Measurements from ENCODE around the gene PDE4A. TPM values are rescaled to one million over a fixed set of nuclear protein-coding genes. Genes with fewer than 3 reads are reported as not detected.
"Not testable (repeated sequence)": the region's sequence is repeated elsewhere in the genome, so short reads cannot be mapped to it uniquely, and the experiment has no call there.

Gene PDE4A
- total RNA-seq (1.2 TPM), polyA plus RNA-seq (ENCODE audit: insufficient read depth in 1 of 8, insufficient read length in 8 of 8, low replicate concordance in 1 of 8) (1 to 10 TPM; 2.1 to 4.0 (median 3.1) TPM)
- long read RNA-seq, donor 1 = 0 reads
- long read RNA-seq, donor 2 = 0 reads
- long read RNA-seq, donor 3 = 0 reads
- long read RNA-seq, donor 4, partial matches to known transcripts = 0 of 1 reads
- long read RNA-seq, donor 4, other reads (novel, unspliced or antisense) = 0 of 1 reads
- long read RNA-seq, donor 5, partial matches to known transcripts = 0 of 2 reads
- long read RNA-seq, donor 5, other reads (novel, unspliced or antisense) = 0 of 2 reads
- long read RNA-seq, donor 6, partial matches to known transcripts = 0 of 1 reads
- long read RNA-seq, donor 6, other reads (novel, unspliced or antisense) = 0 of 1 reads
- long read RNA-seq, donor 7, partial matches to known transcripts = 6 of 6 reads
- long read RNA-seq, donor 7, other reads (novel, unspliced or antisense) = 0 of 6 reads
- long read RNA-seq, donor 8 = 0 reads
- long read RNA-seq, donor 9 = 0 reads
- long read RNA-seq, donor 10 = 0 reads
- long read RNA-seq, donor 11, partial matches to known transcripts = 0 of 1 reads
- long read RNA-seq, donor 11, other reads (novel, unspliced or antisense) = 0 of 1 reads

DNA sequence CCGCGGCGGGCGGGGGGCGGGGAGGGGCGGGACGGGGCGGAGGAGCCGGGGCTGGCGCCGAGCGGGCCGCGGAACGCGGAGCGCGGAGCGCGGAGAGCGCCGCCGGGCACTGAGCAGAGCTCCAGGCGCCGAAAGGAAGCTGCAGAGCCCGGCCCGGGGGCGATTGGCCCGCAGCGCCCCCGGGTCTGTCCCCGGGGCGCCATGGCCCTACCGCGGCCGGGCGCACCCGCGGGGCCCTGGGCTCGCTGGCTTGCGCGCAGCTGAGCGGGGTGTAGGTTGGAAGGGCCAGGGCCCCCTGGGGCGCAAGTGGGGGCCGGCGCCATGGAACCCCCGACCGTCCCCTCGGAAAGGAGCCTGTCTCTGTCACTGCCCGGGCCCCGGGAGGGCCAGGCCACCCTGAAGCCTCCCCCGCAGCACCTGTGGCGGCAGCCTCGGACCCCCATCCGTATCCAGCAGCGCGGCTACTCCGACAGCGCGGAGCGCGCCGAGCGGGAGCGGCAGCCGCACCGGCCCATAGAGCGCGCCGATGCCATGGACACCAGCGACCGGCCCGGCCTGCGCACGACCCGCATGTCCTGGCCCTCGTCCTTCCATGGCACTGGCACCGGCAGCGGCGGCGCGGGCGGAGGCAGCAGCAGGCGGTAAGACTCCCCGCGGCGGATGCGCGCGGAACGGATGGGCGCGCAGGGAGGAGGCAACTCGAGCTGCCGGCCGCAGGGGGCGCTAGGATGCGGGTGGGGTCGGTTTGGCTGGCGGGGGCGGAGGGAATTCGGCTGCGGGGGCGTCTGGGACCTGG lies at the start of gene PDE4A:
PDE4A (plus strand) TSS at position 95 of the 796 bp plus-strand sequence; CDS start at position 322, 227 bp downstream.
- H3K27me3 ChIP-seq (ENCODE audit: control insufficient read depth, insufficient read depth, low read length) = peaks cover 97% of the 10 kb centered on the region
- no peaks in the 10 kb centered on the region for H3K36me3 ChIP-seq (ENCODE audit: control insufficient read depth, insufficient read depth, low read length)
- peaks cover 55% of the 10 kb centered on the region for H3K4me1 ChIP-seq (ENCODE audit: control insufficient read depth, insufficient read depth, low read length)
- DNase-seq = no peak
- peak within 1 kb of the TSS; percentile 19 for H3K4me3 ChIP-seq (ENCODE audit: low read length)
- under 1% methylated on average over 89 of the region's 104 CpGs for WGBS (ENCODE audit: insufficient coverage)
- no peak within 1 kb of the TSS for H3K27ac ChIP-seq (ENCODE audit: low read length)
- no peaks in the 10 kb centered on the region for H3K9me3 ChIP-seq (replicated peaks; ENCODE audit: control insufficient read depth, low read depth, low read length)

DNA sequence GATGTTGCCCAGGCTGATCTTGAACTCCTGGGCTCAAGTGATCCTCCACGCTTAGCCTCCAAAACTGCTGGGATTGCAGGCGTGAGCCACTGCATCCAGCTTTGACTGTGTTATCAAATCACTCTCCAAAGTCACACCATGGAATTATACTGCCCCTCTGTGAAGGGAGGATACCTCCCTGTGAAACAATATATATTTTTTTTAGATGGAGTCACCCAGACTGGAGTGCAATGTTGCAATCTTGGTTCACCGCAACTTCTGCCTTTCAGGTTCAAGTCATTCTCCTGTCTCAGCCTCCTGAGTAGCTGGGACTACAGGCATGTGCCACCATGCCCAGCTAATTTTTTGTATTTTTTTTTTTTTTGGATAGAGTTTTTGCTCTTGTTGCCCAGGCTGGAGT lies 47.6 kb upstream of the PDE4A start:
- no peak overlapping the region for H3K27ac ChIP-seq (ENCODE audit: low read length)
- 100% methylated on average over 2 of the region's 3 CpGs for WGBS (ENCODE audit: insufficient coverage)
- H3K27me3 ChIP-seq (ENCODE audit: control insufficient read depth, insufficient read depth, low read length) = no peaks in the 10 kb centered on the region
- peaks cover 37% of the 10 kb centered on the region for H3K36me3 ChIP-seq (ENCODE audit: control insufficient read depth, insufficient read depth, low read length)
- H3K4me3 ChIP-seq (ENCODE audit: low read length) = no peak overlapping the region
- no peak for DNase-seq
- no peaks in the 10 kb centered on the region for H3K4me1 ChIP-seq (ENCODE audit: control insufficient read depth, insufficient read depth, low read length)
- peaks cover 2% of the 10 kb centered on the region for H3K9me3 ChIP-seq (replicated peaks; ENCODE audit: control insufficient read depth, low read depth, low read length)

GRCh38 chr19:10374931-10375330 lies 45.4 kb upstream of the PDE4A start:
- Histone ChIP-seq H3K4me1 (ENCODE audit: control insufficient read depth, insufficient read depth, low read length) (peaks cover 5% of the 10 kb centered on the region), H3K4me3 (ENCODE audit: low read length) (no peak overlapping the region), H3K27me3 (ENCODE audit: control insufficient read depth, insufficient read depth, low read length) (no peaks in the 10 kb centered on the region), H3K27ac (ENCODE audit: low read length) (no peak overlapping the region), H3K36me3 (ENCODE audit: control insufficient read depth, insufficient read depth, low read length) (peaks cover 29% of the 10 kb centered on the region), H3K9me3 (replicated peaks; ENCODE audit: control insufficient read depth, low read depth, low read length) (no peaks in the 10 kb centered on the region)
- DNase-seq = no peak
- 93% methylated on average over 3 of the region's 5 CpGs for WGBS (ENCODE audit: insufficient coverage)

DNA sequence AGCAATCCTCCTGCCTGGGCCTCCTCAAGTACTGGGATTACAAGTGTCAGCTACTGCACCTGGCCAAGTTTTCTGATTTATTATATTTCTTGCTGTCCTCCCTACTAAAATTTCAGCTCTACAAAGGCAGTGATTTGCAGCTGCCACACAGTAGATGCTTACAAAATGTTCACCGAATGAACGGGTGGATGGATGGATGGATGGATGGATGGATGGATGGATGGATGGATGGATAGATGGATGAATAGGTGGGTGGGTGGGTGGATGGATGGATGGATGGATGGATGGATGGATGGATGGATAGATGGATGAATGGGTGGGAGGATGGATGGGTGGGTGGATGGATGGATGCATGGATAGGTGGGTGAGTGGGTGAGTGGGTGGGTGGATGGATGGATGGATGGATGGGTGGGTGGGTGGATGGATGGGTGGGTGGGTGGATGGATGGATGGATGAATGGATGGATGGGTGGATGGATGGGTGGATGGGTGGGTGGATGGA lies 43.1 kb upstream of the PDE4A start:
- Histone ChIP-seq H3K36me3 (ENCODE audit: control insufficient read depth, insufficient read depth, low read length) (peaks cover 26% of the 10 kb centered on the region), H3K4me1 (ENCODE audit: control insufficient read depth, insufficient read depth, low read length) (peaks cover 11% of the 10 kb centered on the region)
- H3K4me3 ChIP-seq (ENCODE audit: low read length); H3K9me3 ChIP-seq (replicated peaks; ENCODE audit: control insufficient read depth, low read depth, low read length); H3K27ac ChIP-seq (ENCODE audit: low read length); DNase-seq; H3K27me3 ChIP-seq (ENCODE audit: control insufficient read depth, insufficient read depth, low read length): not testable (repeated sequence)
- 95% methylated on average over 2 of the region's 2 CpGs for WGBS (ENCODE audit: insufficient coverage)

DNA sequence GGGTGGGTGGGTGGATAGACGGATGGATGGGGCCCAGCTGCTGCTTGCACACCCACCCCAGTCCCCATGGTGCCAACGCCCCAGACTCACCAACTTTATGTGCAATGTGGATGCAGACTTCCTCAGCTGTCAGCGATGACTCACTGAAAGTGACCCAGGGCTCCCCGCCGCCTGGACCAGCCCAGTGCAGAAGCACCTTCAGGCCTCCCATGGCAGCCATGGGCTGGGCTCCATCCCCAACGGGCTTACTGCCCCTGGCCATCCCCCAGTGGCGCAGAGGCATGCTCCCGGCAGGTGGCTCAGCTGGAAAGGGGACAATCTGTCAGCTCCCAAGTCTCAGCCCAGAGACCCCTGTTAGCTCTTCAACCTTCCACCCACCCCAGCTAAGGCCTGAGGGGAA lies 42.2 kb upstream of the PDE4A start:
- Histone ChIP-seq H3K4me3 (ENCODE audit: low read length) (no peak overlapping the region), H3K27ac (ENCODE audit: low read length) (no peak overlapping the region), H3K9me3 (replicated peaks; ENCODE audit: control insufficient read depth, low read depth, low read length) (no peaks in the 10 kb centered on the region), H3K27me3 (ENCODE audit: control insufficient read depth, insufficient read depth, low read length) (no peaks in the 10 kb centered on the region), H3K4me1 (ENCODE audit: control insufficient read depth, insufficient read depth, low read length) (peaks cover 11% of the 10 kb centered on the region), H3K36me3 (ENCODE audit: control insufficient read depth, insufficient read depth, low read length) (peaks cover 26% of the 10 kb centered on the region)
- DNase-seq = no peak
- WGBS (ENCODE audit: insufficient coverage) = 94% methylated on average over 5 of the region's 8 CpGs

DNA sequence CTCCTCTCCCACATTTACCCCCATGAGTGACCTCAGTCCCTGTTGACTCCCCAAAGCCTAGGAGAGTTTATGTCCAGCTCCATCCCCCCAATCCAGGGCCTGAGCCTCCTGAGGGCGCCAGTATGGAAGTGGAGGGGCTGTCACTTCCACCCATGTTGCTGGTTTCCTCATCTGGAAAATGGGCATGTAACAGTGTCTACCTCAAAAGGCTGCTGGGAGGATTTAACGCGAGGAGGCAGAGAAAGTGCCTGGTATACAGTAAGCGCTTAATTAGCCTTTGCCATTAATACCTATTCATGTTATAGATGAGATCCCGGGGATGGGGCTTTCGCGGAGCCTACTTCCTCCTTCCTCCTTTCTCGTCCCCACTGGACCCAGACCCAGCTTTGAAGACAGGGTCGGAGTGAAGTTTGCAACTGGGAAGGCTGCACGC lies 40.4 kb upstream of the PDE4A start:
- H3K4me1 ChIP-seq (ENCODE audit: control insufficient read depth, insufficient read depth, low read length) = peaks cover 11% of the 10 kb centered on the region

DNA sequence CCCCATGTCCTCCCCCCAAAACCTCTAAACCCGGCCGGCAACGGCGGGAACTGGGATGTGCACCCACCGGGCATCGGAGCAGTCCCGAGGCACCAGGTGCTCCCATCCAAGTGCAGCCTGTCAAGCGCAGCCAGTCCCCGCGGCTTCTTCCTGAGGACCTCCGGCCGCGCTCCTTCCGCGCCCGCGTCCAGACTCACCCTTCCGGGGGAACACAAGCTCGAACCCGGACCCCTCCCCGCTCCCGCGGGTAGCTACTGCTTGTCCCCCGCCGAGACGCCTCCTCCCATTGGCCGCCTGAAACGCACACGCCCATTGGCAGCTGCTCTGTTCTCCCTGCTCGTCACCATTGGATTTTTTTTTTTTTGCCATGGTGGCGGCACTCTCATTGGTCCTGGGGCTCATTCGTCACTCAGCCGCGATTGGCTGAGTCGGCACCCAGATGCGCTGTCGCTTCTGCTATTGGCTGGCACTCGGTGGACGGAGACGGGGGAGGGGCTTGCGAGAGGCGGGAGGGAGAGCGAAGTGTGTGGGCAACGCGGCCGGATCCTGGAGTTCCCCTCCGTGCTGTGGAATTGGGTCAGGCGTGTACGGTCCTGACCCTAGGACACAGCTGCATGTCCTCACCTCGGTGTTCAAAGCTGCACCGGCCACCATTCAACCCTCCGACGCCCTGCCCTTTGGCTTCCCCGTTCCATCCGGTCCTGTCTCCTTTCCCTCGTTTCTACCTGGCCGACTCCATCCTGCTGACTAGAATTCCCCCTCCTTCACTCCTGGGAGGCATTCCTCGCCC lies 39.8 kb upstream of the PDE4A start, which contains the start of gene TYK2:
TYK2 (minus strand) TSS at position 260 of the 790 bp plus-strand sequence. CDS start 2,166 bp downstream, outside the sequence.
- Histone ChIP-seq H3K27ac (ENCODE audit: low read length) (peak within 1 kb of the TSS; percentile 66), H3K4me3 (ENCODE audit: low read length) (peak within 1 kb of the TSS; percentile 99), H3K27me3 (ENCODE audit: control insufficient read depth, insufficient read depth, low read length) (no peaks in the 10 kb centered on the region), H3K9me3 (replicated peaks; ENCODE audit: control insufficient read depth, low read depth, low read length) (no peaks in the 10 kb centered on the region), H3K36me3 (ENCODE audit: control insufficient read depth, insufficient read depth, low read length) (peaks cover 17% of the 10 kb centered on the region), H3K4me1 (ENCODE audit: control insufficient read depth, insufficient read depth, low read length) (peaks cover 11% of the 10 kb centered on the region)
- peak; percentile 100 for DNase-seq
- WGBS (ENCODE audit: insufficient coverage) = under 1% methylated on average over 53 of the region's 58 CpGs

More for the DNA sequence above, 40.4 kb upstream of the PDE4A start:
- Histone ChIP-seq H3K27me3 (ENCODE audit: control insufficient read depth, insufficient read depth, low read length) (no peaks in the 10 kb centered on the region), H3K9me3 (replicated peaks; ENCODE audit: control insufficient read depth, low read depth, low read length) (no peaks in the 10 kb centered on the region), H3K36me3 (ENCODE audit: control insufficient read depth, insufficient read depth, low read length) (peaks cover 20% of the 10 kb centered on the region), H3K27ac (ENCODE audit: low read length) (peak overlapping the region; percentile 66), H3K4me3 (ENCODE audit: low read length) (peak overlapping the region; percentile 99)
- no peak for DNase-seq
- 0% methylated on average over 4 of the region's 10 CpGs for WGBS (ENCODE audit: insufficient coverage)

GRCh38 chr19:10383223-10383499 lies 37.2 kb upstream of the PDE4A start:
- H3K9me3 ChIP-seq (replicated peaks; ENCODE audit: control insufficient read depth, low read depth, low read length); H3K36me3 ChIP-seq (ENCODE audit: control insufficient read depth, insufficient read depth, low read length); H3K27me3 ChIP-seq (ENCODE audit: control insufficient read depth, insufficient read depth, low read length); H3K4me3 ChIP-seq (ENCODE audit: low read length); H3K27ac ChIP-seq (ENCODE audit: low read length); DNase-seq: not testable (repeated sequence)
- 83% methylated on average over 1 of the region's 8 CpGs for WGBS (ENCODE audit: insufficient coverage)
- peaks cover 11% of the 10 kb centered on the region for H3K4me1 ChIP-seq (ENCODE audit: control insufficient read depth, insufficient read depth, low read length)

GRCh38 chr19:10384580-10384979 lies 35.8 kb upstream of the PDE4A start:
- Histone ChIP-seq H3K4me3 (ENCODE audit: low read length) (no peak overlapping the region), H3K27ac (ENCODE audit: low read length) (no peak overlapping the region), H3K27me3 (ENCODE audit: control insufficient read depth, insufficient read depth, low read length) (no peaks in the 10 kb centered on the region), H3K9me3 (replicated peaks; ENCODE audit: control insufficient read depth, low read depth, low read length) (no peaks in the 10 kb centered on the region), H3K4me1 (ENCODE audit: control insufficient read depth, insufficient read depth, low read length) (peaks cover 11% of the 10 kb centered on the region), H3K36me3 (ENCODE audit: control insufficient read depth, insufficient read depth, low read length) (no peaks in the 10 kb centered on the region)
- 59% methylated on average over 4 of the region's 9 CpGs for WGBS (ENCODE audit: insufficient coverage)
- no peak for DNase-seq

Data from muscle of leg (tissue), 16 donors.